ENCODE data around the gene NOTCH1.

The NOTCH1 gene

DNA sequence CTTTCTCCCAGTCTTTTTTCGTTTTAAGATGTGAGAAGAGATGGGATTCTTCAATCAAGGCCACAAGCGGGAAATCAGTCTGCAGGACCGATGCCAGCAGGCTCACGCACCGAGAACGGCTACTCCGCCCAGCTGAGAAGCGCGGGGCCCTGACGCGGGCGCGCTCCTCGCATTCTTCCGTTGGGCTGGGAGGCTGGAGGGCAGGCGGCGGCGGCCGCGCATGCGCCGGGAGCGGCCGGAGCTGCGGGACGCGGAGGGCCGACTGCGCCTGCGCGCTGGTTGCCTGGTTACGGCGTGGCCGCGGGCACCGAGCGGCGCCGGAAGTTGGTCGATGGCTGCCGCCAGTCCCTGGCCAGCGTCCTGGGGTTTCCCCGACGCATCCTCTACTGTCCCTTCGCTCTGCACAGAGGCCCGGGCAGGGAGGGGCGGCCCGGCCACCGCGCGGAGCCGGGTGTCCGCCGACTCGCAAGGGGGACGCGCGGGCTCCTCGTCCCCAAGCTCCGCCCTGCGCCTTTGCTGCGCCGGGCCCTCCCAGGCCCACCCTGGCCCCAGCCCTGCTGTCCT, 62.2 kb downstream of the NOTCH1 start:
- H3K4me3 ChIP-seq (ENCODE audit: low read depth, low read length) = peak overlapping the region; percentile 65
- H3K27ac ChIP-seq = peak overlapping the region; percentile 100
- no peaks in the 10 kb centered on the region for H3K9me3 ChIP-seq (ENCODE audit: severe bottlenecking)
- peak; percentile 91 for DNase-seq
- no peak for TF ChIP-seq CTCF (IDR thresholded peaks at IDR 0.05; ENCODE audit: low read depth, low read length)
- H3K27me3 ChIP-seq (ENCODE audit: insufficient read depth, low read depth, severe bottlenecking) = no peaks in the 10 kb centered on the region
- H3K36me3 ChIP-seq = peaks cover 13% of the 10 kb centered on the region

- Histone ChIP-seq H3K4me3 (ENCODE audit: low read depth, low read length) (peak within 1 kb of the TSS; percentile 79), H3K36me3 (peaks cover 17% of the 10 kb centered on the region), H3K27ac (peak within 1 kb of the TSS; percentile 100), H3K9me3 (ENCODE audit: severe bottlenecking) (no peaks in the 10 kb centered on the region), H3K27me3 (ENCODE audit: insufficient read depth, low read depth, severe bottlenecking) (no peaks in the 10 kb centered on the region)
- no peak for TF ChIP-seq CTCF (IDR thresholded peaks at IDR 0.05; ENCODE audit: low read depth, low read length)
- DNase-seq = peak; percentile 99
These were observed 62.9 kb downstream of the NOTCH1 start, which contains the start of gene SEC16A for GRCh38 chr9:136482793-136483588. Gene SEC16A (minus strand): TSS chr9:136483040. CDS start chr9:136477615, 5,425 bp downstream.

DNA sequence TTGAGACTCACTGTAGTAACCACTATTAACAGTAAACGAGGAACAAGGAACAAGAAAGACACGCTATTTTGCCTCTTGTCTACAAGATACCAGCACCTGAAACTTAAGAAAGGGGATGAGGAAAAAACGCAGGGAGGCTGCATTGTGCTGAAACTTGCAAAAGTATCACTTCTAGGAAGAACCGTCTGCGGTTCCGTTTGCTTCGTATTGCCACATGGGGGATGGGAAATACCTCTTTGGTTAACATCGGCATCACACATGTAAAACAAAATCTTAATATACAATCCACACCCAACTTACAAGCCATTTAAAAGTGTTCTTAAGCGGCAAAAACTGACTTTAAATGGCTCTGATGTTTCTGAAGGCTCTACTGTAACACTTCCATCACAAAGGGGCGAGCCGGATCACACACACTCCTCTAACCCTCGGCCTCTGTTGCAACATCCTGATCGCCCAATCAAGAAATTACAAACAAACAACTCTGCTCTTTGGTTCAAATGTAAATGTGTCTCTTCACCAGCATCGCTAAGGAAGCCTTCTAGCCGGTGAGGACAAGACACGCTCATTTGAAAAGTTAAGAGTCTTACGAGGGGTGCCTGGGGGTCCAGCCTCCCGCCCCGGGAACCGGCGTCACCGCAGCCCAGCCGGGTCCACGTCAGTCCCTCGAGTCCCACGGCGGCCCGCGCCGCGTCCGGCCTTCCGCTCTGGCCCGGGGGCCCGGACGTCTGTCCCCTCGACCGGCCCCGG, 63.6 kb downstream of the NOTCH1 start:
- H3K36me3 ChIP-seq = peaks cover 25% of the 10 kb centered on the region
- no peak for TF ChIP-seq CTCF (IDR thresholded peaks at IDR 0.05; ENCODE audit: low read depth, low read length)
- peak overlapping the region; percentile 79 for H3K4me3 ChIP-seq (ENCODE audit: low read depth, low read length)
- no peak for DNase-seq
- no peaks in the 10 kb centered on the region for H3K27me3 ChIP-seq (ENCODE audit: insufficient read depth, low read depth, severe bottlenecking)
- H3K9me3 ChIP-seq (ENCODE audit: severe bottlenecking) = no peaks in the 10 kb centered on the region
- H3K27ac ChIP-seq = peak overlapping the region; percentile 96

- Histone ChIP-seq H3K27me3 (ENCODE audit: insufficient read depth, low read depth, severe bottlenecking) (no peaks in the 10 kb centered on the region), H3K27ac (peak overlapping the region; percentile 96), H3K36me3 (peaks cover 31% of the 10 kb centered on the region), H3K4me3 (ENCODE audit: low read depth, low read length) (peak overlapping the region; percentile 79), H3K9me3 (ENCODE audit: severe bottlenecking) (no peaks in the 10 kb centered on the region)
- TF ChIP-seq CTCF (IDR thresholded peaks at IDR 0.05; ENCODE audit: low read depth, low read length) = no peak
- DNase-seq = no peak
These were observed 64.3 kb downstream of the NOTCH1 start for GRCh38 chr9:136481558-136481957.

- Histone ChIP-seq H3K27ac (no peak overlapping the region), H3K4me3 (ENCODE audit: low read depth, low read length) (no peak overlapping the region), H3K36me3 (peaks cover 77% of the 10 kb centered on the region), H3K27me3 (ENCODE audit: insufficient read depth, low read depth, severe bottlenecking) (no peaks in the 10 kb centered on the region), H3K9me3 (ENCODE audit: severe bottlenecking) (no peaks in the 10 kb centered on the region)
- no peak for TF ChIP-seq CTCF (IDR thresholded peaks at IDR 0.05; ENCODE audit: low read depth, low read length)
- no peak for DNase-seq
These were observed 69.3 kb downstream of the NOTCH1 start for GRCh38 chr9:136476369-136477150.
